GM19328 (cell line): ENCODE data around the gene DBNDD2.

Experiments
- ATAC-seq: cut with Tn5 transposase; IDR thresholded peaks from one replicate; pipeline ENCODE4 v1.9.1; 2021; ENCODE audit warnings: mild to moderate bottlenecking, moderate library complexity; ENCODE audit not compliant: unreplicated experiment

The DBNDD2 gene

DNA sequence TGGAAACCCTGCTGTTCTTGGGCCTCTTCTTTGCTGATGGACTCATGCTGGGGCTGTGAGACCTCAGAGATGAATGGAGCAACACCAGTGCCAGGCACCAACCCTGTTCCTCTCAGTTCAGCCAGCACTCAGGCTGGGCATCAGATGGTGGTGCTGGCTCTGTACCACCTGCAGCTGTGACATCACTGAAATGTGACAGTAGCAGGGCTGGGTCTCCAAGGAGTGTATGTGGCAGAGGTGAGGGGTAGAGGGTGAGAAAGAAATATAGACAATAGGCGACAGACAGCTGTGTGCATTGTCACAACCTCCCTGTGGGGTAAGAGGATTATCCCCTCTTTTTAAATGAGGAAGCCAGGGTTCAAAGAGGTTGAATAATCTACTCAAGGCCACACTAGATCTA, 29.9 kb upstream of the DBNDD2 start, which contains the start of gene TP53TG5:
TP53TG5 (minus strand) TSS at position 135 of the 400 bp plus-strand sequence; CDS start at position 46, 89 bp downstream.
- no peak for ATAC-seq

DNA sequence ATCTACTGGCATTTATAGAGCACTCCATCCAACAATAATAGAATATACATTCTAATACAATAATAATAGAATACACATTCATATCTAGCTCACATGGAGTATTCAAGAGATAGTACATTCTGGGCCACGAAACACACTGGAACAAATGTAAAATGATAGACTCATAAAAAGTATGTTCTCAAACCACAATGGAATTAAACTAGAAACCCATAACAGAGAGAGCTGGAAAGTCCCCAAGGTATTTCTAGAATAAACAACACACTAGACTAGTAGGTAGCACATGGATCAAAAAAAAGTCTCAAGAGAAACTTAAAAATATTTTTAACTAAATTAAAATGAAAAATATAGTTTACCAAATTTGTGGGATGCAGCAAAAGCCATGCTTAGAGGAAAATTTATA, 20.8 kb upstream of the DBNDD2 start:
- no peak for ATAC-seq

DNA sequence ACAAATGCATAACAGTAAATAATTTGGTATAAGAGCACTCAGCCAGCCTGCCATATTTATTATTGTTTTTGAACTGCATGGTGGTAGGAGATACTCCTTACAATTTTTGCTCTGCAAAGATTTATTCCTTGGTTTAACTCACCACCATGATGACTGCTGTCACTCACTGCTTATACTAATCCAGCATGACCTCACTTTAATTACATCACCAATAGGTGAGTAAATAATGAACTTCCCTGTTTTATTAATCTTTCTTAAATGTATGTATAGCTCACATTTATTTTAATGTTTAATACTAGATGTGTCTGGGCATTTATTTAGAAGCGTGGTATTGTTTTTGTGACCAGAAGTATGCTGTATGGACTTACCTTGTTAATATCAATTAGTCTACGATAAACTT, 17.2 kb upstream of the DBNDD2 start:
- ATAC-seq = no peak

DNA sequence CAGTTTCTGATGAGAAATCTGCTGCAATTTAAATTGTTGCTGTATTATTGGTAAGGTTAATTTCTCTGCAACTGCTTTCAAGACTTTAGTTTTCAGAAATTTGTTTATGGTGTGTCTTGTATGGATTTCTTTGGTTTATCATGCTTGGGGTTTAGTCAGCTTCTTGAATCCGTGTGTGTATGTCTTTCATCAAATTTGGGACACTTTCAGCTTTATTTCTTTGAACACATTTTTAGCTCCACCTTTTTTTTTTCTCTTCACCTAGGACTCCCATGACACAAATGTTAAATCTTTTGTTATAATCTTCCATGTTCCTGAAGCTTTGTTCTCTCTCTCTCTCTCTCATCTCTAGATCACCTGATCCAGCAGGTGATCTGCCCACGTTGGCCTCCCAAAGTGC, 16.5 kb upstream of the DBNDD2 start:
- no peak for ATAC-seq

DNA sequence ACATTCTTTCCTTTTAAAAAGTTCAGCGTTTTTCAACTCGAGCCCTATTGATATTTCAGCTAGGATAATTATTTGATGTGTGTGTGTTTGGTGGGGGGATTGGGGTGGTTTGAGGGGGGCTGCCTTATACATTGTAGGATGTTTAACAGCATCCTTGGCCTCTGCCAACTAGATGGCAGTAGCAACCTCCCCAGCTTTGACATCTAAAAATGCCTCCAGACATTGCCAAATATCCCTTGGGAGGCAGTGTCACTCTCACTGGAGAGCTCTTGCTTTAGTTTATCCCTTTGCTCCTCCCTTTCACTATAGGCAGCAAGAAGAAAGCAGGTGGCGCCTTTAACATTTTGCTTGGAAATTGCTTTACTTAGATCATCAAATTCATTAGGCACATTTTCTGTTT, 15.4 kb upstream of the DBNDD2 start:
- no peak for ATAC-seq

DNA sequence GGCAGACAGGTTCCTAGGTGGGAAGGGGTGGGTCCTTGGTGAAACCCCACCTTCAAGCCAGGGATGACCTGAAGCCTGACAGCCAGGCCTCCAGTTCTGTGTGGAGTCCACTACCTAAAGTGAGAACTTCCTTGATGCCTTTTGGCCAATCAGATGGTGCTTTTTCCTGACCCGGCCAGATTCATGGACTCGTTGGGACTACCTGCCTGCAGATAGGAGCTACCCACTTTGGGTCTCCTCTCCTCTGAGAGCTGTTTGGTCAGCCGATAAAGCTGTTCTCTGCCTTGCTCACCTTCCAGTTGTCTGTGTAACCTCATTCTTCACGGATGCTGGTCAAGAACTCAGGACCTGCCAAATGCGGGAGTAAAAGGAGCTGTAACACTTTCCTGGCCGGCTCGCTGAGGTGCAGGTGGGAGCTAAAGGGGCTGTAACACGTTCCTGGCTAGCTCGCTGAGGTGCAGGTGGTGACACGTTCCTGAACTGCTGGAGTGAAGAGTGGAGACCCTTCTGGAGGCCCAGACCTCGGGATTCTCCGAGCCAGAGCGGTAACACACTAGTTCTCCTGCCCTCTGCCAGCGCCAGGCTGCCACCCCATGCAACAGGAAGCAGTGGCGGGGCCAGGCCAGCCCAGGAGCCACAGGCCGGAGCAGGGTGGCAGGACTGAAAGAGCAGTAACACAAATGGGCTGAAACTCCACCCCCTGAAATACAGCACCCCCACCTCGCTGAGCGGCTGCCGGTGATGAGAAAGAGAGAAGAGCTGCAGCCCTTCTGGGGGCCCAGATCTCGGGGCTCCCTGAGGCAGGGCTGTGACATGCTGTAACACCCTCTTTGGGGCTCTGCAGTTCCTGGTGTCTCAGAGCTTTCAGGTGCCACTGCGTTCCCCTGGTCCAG, 13.6 kb upstream of the DBNDD2 start:
- ATAC-seq = no peak

DNA sequence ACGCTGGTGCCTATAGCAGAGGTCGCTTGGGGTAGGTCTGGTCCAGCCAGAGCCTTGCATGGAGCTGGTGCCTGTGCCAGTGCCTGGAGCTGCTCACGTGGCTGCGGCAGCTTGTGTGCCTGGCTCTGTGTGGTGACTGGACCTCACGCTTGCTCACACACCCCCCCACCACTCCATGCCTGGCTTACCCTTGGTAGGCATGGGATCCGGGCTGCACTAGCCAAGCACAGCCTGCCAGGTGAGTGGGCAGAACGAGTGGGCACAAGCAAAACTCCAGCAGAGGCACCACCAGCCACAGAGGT, 13.0 kb upstream of the DBNDD2 start:
- ATAC-seq = no peak

DNA sequence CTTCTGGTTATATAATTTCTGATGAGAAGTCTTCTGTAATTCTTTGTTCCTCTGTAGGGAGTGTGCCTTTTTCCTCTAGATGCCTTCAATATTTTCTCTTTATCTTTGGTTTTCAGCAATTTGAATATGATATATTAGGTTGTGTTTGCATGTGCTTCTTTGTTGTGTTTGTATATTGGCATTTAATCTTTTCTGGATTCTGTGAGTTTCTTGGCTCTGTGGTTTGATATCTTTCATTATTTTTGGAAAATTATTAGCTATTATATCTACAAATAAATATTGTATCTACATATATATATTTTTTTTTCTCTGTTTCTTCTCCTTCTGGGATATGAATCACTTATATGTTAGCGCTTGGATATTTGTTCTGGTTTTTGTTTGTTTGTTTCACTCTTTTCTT, 9.1 kb upstream of the DBNDD2 start:
- ATAC-seq = no peak

DNA sequence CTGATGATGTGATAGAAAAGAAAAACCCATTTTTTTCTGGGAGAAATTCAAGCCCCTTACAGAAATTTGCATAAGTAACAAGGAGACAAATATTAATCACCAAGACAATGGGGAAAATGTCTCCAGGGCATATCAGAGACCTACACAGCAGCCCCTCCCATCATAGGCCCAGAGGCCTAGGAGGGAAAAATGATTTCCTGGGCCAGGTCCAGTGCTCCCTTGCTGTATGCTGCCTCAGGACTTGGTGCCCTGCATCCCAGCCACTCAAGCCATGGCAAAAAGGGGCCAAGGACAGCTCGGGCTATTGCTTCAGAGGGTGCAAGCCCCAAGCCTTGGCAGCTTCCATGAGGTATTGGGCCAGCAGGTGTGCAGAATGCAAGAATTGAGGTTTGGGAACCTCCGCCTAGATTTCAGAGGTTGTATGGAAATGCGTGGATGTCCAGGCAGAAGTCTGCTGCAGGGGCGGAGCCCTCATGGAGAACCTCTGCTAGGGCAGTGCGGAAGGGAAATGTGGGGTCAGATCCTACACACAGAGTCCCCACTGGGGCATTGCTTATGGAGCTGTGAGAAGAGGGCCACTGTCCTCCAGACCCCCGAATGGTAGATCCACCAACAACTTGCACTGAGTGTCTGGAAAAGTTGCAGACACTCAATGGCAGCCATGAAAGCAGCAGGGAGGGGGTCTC, 7.6 kb upstream of the DBNDD2 start:
- ATAC-seq = no peak

DNA sequence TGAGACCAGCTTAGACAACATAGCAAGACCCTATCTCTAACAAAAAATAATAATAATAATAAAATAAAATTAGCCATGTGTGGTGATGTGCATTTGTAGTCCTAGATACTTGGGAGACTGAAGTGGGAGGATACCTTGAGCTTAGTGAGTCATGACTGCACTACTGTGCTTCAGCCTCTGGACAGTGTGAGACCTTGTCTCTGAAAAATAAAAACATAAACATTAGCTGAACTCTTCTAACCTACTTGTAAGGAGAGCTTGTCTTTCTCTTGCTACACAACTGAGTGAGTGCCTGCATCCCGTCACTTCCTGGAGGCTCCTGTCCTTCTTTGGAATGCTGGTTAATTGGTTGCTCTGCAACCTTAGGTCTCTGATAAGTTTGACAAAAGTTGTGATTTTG, 5.1 kb upstream of the DBNDD2 start:
- ATAC-seq = no peak

DNA sequence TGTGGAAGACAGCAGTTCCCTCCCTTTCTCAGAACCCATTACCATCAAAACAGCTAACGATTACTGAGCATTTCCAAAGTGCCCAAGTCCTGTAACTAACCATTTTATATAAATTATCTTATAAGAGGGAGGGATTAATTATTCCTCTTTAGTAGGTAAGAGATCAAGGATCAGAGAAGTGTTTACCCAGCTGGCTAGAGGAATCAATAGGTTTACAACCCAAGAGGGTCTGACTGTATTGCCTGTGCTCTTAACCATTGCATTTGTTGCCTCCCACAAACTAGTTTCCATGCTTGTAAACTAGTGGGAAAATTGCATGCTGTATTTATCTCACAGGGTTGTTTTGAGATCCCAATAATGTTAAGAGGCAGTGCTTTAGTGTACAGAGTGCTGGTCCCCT, 3.7 kb upstream of the DBNDD2 start:
- ATAC-seq = no peak

DNA sequence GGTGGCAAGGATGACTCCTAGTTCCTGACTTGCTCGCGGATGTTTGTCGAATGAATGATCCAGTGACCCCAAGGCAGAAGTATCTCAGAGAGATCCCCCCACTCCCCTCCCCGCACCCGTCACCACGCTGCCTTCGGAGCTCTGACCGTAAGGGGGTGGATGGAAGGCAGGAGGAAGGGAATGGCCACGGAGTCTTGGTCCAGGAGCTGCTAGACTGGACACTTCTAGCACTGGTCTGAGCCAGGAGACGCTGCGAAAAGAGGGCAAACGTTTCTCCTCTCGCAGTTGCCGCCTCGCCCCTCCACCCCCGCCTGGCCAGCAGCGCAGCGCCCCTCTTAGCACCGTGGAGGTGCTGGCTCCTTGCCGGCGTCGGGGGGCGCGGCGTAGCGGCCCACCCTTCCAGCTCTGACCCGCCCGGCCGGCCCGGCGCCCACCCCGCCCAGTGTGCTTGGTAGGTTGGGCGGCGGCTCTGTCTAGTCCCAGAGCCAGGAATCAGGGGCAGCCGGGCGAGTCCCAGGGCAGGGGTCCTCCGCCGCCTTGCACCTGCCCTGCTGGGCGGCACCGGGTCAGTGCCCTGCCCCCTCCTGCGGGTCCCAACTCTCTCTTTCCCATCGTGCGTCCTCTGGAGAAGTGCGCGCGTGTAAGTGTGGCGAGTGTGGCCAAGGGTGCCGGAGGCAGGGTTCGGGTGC, 2.4 kb upstream of the DBNDD2 start:
- ATAC-seq = no peak

DNA sequence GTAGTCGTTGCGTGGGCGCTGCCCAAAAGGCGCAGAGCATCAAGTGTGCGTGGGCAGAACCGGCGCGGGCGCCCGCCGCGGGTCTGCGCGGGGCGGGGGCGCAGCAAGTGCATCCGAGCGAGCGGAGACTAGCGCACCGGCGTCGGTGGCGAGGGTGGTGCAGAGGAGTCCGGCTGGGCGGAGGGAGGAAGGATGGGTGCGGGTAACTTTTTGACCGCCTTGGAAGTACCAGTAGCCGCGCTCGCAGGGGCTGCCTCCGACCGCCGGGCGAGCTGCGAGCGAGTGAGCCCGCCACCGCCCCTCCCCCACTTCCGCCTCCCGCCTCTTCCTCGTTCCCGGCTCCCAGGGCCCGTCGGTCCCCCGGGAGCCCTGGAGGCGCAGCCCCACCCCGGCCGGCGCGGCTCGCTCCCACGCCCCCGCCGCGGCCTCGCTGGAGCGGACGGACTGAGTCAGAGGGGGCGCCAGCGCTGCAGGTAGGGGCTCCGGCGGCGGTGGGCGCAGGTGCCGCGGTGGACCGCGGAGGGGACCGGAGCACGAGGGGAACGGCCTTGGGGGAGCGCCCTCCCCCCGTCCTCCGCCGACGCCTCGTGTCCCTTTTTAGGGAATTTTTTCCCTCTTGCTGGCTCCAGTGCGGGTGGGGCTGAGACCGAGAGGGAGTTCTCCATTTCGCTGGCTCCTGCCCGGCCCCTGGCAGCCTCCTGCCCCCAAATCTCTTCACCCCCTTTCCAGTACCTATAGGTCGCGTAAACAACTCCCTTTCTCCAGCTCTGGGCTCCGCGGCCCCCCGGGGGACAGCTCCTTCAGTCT, 1.6 kb upstream of the DBNDD2 start:
- no peak for ATAC-seq

DNA sequence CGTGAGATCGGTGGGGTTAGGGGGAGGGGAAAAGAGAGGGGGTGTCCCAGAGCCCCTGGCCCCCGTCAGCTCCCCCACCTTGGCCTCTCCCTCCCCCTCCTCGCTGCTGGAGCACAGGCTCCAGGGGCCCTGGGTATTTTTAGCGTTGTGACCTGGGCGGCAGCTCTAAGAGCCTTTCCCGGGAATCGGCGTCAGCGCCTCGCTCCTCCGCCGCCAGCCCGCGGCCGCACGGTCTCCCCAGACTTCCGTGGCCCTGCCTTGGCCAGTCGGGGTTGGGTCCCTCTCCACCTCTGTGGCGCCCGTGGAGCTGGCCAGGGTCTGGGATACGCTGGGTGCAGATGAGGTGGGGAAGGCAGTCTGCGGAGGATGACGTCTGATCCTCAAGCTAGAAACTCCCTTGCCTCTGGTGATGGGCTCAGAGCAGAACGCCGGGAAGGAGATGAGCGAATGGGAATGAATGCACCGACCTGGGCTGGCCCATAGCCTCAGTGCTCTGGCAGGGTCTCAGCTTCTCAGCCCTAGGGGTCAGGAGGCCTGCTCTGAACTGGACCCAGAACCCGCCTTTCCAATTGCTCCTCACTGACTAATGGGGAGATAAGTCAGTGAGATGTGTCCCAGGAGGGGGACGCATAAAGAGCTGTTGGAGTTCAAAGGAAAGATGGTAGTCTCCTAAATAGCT, 883 bp upstream of the DBNDD2 start:
- ATAC-seq = no peak

DNA sequence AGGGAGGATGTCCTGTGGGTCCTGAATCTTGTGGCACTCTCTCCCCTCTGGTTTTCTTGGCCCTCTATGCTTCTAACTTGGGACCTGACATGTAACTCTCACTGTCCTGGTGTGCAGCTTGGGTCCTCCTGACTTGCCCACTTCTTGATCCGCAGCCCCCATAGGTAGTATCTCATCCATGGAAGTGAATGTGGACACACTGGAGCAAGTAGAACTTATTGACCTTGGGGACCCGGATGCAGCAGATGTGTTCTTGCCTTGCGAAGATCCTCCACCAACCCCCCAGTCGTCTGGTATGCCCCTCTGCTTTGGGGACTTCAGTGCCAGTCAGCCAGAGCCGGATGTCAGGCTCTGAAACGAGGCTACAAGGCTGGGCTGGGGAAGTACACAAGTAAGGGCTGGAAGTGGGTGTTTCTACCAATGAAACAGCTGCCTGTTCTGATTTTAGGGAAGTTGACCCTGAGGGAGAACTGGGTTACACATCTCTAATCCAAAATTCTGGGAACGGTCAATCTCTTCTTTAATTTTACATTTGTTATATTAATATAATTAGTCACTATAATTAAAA, 641 bp downstream of the DBNDD2 start:
- no peak for ATAC-seq

DNA sequence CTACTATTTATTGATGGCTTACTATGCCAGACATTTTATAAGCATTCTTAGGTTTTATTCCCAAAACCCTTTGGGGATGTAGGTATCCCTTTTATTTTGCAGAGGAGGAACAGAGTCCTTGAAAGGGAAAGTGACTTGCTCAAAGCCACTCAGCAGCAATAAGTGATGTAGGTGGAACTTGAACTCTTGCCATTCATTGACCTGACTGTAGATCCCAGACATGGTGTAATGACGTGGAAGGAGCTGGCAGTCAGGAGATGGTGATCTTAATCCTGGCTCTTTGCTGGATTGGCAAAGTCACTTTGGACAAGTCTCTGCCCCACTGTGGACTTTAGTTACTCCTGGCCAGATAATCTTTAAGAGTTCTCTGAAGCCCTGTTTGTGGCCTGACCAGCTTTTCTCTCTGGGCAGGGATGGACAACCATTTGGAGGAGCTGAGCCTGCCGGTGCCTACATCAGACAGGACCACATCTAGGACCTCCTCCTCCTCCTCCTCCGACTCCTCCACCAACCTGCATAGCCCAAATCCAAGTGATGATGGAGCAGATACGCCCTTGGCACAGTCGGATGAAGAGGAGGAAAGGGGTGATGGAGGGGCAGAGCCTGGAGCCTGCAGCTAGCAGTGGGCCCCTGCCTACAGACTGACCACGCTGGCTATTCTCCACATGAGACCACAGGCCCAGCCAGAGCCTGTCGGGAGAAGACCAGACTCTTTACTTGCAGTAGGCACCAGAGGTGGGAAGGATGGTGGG, 1.6 kb downstream of the DBNDD2 start:
- ATAC-seq = no peak

DNA sequence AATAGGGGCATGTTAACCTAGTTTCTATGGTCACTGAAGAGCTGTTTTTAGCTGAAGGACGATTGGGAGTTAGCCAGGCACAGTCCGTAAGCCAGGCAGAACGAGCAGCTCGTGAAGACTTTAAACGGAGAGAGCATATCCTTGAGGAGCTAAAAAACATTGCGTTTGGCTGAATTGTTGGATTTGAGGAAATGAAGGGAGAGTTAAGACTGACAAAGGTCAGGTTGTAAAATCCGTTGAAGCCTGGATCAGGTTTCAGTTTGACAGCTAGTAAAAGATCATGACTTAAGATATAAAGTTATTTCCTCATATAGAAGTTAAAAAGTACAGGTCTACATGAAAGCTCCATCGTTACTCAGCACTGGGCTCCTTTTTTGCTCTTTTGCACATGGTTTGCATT, 2.8 kb downstream of the DBNDD2 start:
- no peak for ATAC-seq

DNA sequence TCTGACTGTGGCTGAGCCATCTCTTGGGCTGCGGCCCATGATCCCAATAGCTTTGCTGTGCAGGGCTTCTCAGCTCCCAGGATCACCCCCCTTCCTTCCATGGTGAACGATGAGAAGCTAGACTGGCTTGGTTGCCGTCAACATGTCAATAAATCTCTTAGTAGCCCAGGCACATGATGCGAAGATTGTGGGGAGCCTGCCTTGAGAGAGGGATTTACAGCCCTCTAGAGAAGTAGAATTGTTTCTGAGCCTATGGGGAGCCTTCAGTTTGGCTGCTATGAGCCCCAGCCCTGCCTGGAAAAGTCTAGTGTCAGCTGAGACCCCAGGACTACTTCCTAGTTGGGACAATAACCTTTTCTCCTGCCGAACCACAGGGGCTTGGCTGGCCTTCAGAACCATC, 4.6 kb downstream of the DBNDD2 start:
- no peak for ATAC-seq

DNA sequence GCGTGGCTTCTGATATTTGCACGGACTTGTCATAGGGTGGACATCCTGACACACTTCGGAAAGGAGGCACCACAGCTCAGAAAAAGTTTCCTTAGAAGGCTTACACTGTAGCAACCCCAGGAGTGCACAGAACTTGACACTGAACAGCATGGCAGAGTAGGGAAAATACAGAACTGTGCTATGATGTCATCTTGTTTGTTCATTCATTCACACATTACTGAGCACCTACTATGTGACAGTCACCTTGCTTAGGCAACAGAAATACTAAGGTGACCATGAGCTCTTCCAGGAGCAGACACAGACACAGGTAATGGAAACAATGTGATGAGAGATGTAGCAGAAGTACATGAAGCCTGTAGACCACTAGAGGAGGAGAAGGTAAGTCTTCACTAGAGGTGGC, 5.4 kb downstream of the DBNDD2 start:
- ATAC-seq = no peak
